Mesenchymal stem cell (in vitro differentiated cells and primary cell): ENCODE data around the gene NPAS3.

Experiments used
- DNase-seq: peaks from one replicate; pipeline ENCODE4 v3.0.0-alpha.2; 2013
- H2AFZ ChIP-seq: one replicate; pipeline ENCODE4 v1.6.1; 2013; ENCODE audit warnings: low read depth, mild to moderate bottlenecking, control low read depth, inconsistent platforms, low read length, moderate library complexity
- H2AK5ac ChIP-seq: 2 replicates; pipeline ENCODE4 v1.6.1; 2013; ENCODE audit warnings: low read length, moderate library complexity, mild to moderate bottlenecking, inconsistent platforms; ENCODE audit not compliant: severe bottlenecking
- H2BK120ac ChIP-seq: one replicate; pipeline ENCODE4 v1.6.1; 2013; ENCODE audit warnings: low read depth, mild to moderate bottlenecking, inconsistent platforms, low read length, moderate library complexity
- H2BK12ac ChIP-seq, 2 experiments: one replicate each; pipeline ENCODE4 v1.6.1; 2013; ENCODE audit warnings: inconsistent platforms in 2 of 2, low read length in 2 of 2, mild to moderate bottlenecking in 2 of 2, moderate library complexity in 2 of 2, control low read depth in 1 of 2
- H2BK15ac ChIP-seq: one replicate; pipeline ENCODE4 v1.6.1; 2013; ENCODE audit warnings: mild to moderate bottlenecking, low read depth, inconsistent platforms; ENCODE audit not compliant: poor library complexity, severe bottlenecking
- H2BK5ac ChIP-seq: 2 replicates; pipeline ENCODE4 v1.6.1; 2013; ENCODE audit warnings: low read depth, mild to moderate bottlenecking, low read length, control low read depth, inconsistent platforms; ENCODE audit not compliant: poor library complexity, severe bottlenecking
- H3K14ac ChIP-seq, 2 experiments: one replicate each; pipeline ENCODE4 v1.6.1; 2013; ENCODE audit warnings: inconsistent platforms in 2 of 2, low read length in 2 of 2, control low read depth in 1 of 2, mild to moderate bottlenecking in 1 of 2, moderate library complexity in 1 of 2
- H3K18ac ChIP-seq, 2 experiments: one replicate each; pipeline ENCODE4 v1.6.1; 2013; ENCODE audit warnings: inconsistent platforms in 2 of 2, low read length in 2 of 2, control low read depth in 1 of 2, low read depth in 1 of 2, mild to moderate bottlenecking in 1 of 2
- H3K23ac ChIP-seq, 2 experiments: one replicate each; pipeline ENCODE4 v1.6.1; 2013; ENCODE audit warnings: inconsistent platforms in 2 of 2, low read length in 2 of 2, mild to moderate bottlenecking in 2 of 2, moderate library complexity in 2 of 2, control low read depth in 1 of 2
- H3K27ac ChIP-seq: 2 replicates; pipeline ENCODE4 v1.5.1; 2013; ENCODE audit warnings: mild to moderate bottlenecking, moderate library complexity, low read length, control low read depth, inconsistent platforms; ENCODE audit not compliant: poor library complexity, severe bottlenecking
- H3K27me3 ChIP-seq, 2 experiments: 2 replicates each; pipeline versions ENCODE4 v1.6.1 to v1.7.0; 2013; ENCODE audit warnings: low read length in 2 of 2, mild to moderate bottlenecking in 2 of 2, moderate library complexity in 2 of 2, control low read depth in 1 of 2, inconsistent platforms in 1 of 2; ENCODE audit not compliant: control insufficient read depth in 1 of 2, insufficient read depth in 1 of 2
- H3K36me3 ChIP-seq, 2 experiments: 2 replicates each; pipeline versions ENCODE4 v1.6.1 to v1.7.0; 2013; ENCODE audit warnings: low read length in 2 of 2, control low read depth in 1 of 2, inconsistent platforms in 1 of 2, low read depth in 1 of 2, mild to moderate bottlenecking in 1 of 2; ENCODE audit not compliant: insufficient read depth in 2 of 2, control insufficient read depth in 1 of 2
- H3K4ac ChIP-seq, 2 experiments: one replicate each; pipeline ENCODE4 v1.6.1; 2013; ENCODE audit warnings: inconsistent platforms in 2 of 2, low read length in 2 of 2, mild to moderate bottlenecking in 2 of 2, moderate library complexity in 2 of 2, control low read depth in 1 of 2, low read depth in 1 of 2
- H3K4me1 ChIP-seq: 2 replicates; pipeline ENCODE4 v1.6.1; 2013; ENCODE audit warnings: low read depth, low read length, control low read depth; ENCODE audit not compliant: control insufficient read depth, insufficient read depth
- H3K4me2 ChIP-seq: 2 replicates; pipeline ENCODE4 v1.6.1; 2013; ENCODE audit warnings: low read length, mild to moderate bottlenecking, inconsistent platforms; ENCODE audit not compliant: poor library complexity, severe bottlenecking
- H3K4me3 ChIP-seq, 2 experiments: 2 replicates each; pipeline versions ENCODE4 v1.5.1 to v1.7.0; 2013; ENCODE audit warnings: low read length in 2 of 2, mild to moderate bottlenecking in 2 of 2, control low read depth in 1 of 2, low read depth in 1 of 2; ENCODE audit not compliant: insufficient read depth in 1 of 2
- H3K79me1 ChIP-seq: replicated peaks from 2 replicates; pipeline ENCODE4 v1.6.1; 2013; ENCODE audit warnings: mild to moderate bottlenecking, control low read depth, low read length, inconsistent platforms; ENCODE audit not compliant: poor library complexity, severe bottlenecking
- H3K9ac ChIP-seq: 2 replicates; pipeline ENCODE4 v1.7.0; 2013; ENCODE audit warnings: mild to moderate bottlenecking, low read length, moderate library complexity
- H3K9me3 ChIP-seq: 2 replicates; pipeline ENCODE4 v1.7.0; 2013; ENCODE audit warnings: mild to moderate bottlenecking, low read length; ENCODE audit not compliant: control insufficient read depth
- H4K8ac ChIP-seq: one replicate; pipeline ENCODE4 v1.6.1; 2013; ENCODE audit warnings: inconsistent platforms, mild to moderate bottlenecking, low read length, moderate library complexity
- H4K91ac ChIP-seq: one replicate; pipeline ENCODE4 v1.6.1; 2013; ENCODE audit warnings: mild to moderate bottlenecking, low read length, inconsistent platforms
- WGBS: methylation state at CpG from one replicate; pipeline ENCODE4 v1.1.7; 2013; ENCODE audit warnings: mixed read lengths; 5-methylcytosine and 5-hydroxymethylcytosine counted together

Gene NPAS3

GRCh38 chr14:33483541-33483940, 544.9 kb downstream of the NPAS3 start:
- no peaks in the 10 kb centered on the region for H3K27me3 ChIP-seq
- H3K9me3 ChIP-seq, result no peaks in the 10 kb centered on the region
- no peak overlapping the region for H3K14ac ChIP-seq
- no peak overlapping the region for H3K18ac ChIP-seq
- no peaks in the 10 kb centered on the region for H3K4me1 ChIP-seq
- H2AFZ ChIP-seq, result no peak overlapping the region
- no peak overlapping the region for H3K27ac ChIP-seq
- H3K79me1 ChIP-seq, result no peaks in the 10 kb centered on the region
- H3K36me3 ChIP-seq, result no peaks in the 10 kb centered on the region
- no peak overlapping the region for H3K23ac ChIP-seq
- no peak overlapping the region for H4K8ac ChIP-seq
- H3K9ac ChIP-seq, result no peak overlapping the region
- H3K4ac ChIP-seq, result no peak overlapping the region
- no peak overlapping the region for H4K91ac ChIP-seq
- no peak for DNase-seq
- 81% methylated on average over 4 of the region's 4 CpGs for WGBS
- H2AK5ac ChIP-seq, result no peak overlapping the region
- H2BK120ac ChIP-seq, result no peak overlapping the region
- no peak overlapping the region for H2BK5ac ChIP-seq
- H2BK12ac ChIP-seq, result no peak overlapping the region
- H3K4me2 ChIP-seq, result no peak overlapping the region
- H3K4me3 ChIP-seq, result no peak overlapping the region
- H2BK15ac ChIP-seq, result no peak overlapping the region

GRCh38 chr14:33484264-33484663, 545.6 kb downstream of the NPAS3 start:
- WGBS, result 21% methylated on average over 3 of the region's 5 CpGs
- Histone ChIP-seq H3K14ac (no peak overlapping the region), H3K9ac (no peak overlapping the region), H3K9me3 (no peaks in the 10 kb centered on the region), H3K27me3 (no peaks in the 10 kb centered on the region), H2BK12ac (no peak overlapping the region), H2AK5ac (no peak overlapping the region), H4K8ac (no peak overlapping the region), H2BK120ac (no peak overlapping the region), H3K36me3 (no peaks in the 10 kb centered on the region), H2BK15ac (no peak overlapping the region), H2BK5ac (no peak overlapping the region), H3K4ac (no peak overlapping the region), H4K91ac (no peak overlapping the region), H3K4me2 (no peak overlapping the region), H3K27ac (no peak overlapping the region), H3K4me3 (no peak overlapping the region), H2AFZ (no peak overlapping the region), H3K79me1 (no peaks in the 10 kb centered on the region), H3K4me1 (no peaks in the 10 kb centered on the region), H3K23ac (no peak overlapping the region), H3K18ac (no peak overlapping the region)
- DNase-seq, result peak; percentile 37

GRCh38 chr14:33486332-33486890, 547.7 kb downstream of the NPAS3 start:
- H3K79me1 ChIP-seq, result no peaks in the 10 kb centered on the region
- H2BK15ac ChIP-seq, result no peak overlapping the region
- H3K23ac ChIP-seq, result no peak overlapping the region
- H2BK5ac ChIP-seq, result no peak overlapping the region
- H3K18ac ChIP-seq, result peak overlapping the region in 1 of 2 experiments; percentile 75
- H3K4ac ChIP-seq, result no peak overlapping the region
- no peak overlapping the region for H4K91ac ChIP-seq
- H3K9ac ChIP-seq, result no peak overlapping the region
- peak; percentile 16 for DNase-seq
- no peak overlapping the region for H3K4me2 ChIP-seq
- no peak overlapping the region for H2BK120ac ChIP-seq
- H3K27ac ChIP-seq, result no peak overlapping the region
- no peaks in the 10 kb centered on the region for H3K4me1 ChIP-seq
- no peaks in the 10 kb centered on the region for H3K9me3 ChIP-seq
- H4K8ac ChIP-seq, result no peak overlapping the region
- H2AK5ac ChIP-seq, result no peak overlapping the region
- H2AFZ ChIP-seq, result no peak overlapping the region
- no peak overlapping the region for H3K14ac ChIP-seq
- 41% methylated on average over 2 of the region's 2 CpGs for WGBS
- H2BK12ac ChIP-seq, result no peak overlapping the region
- H3K36me3 ChIP-seq, result no peaks in the 10 kb centered on the region
- H3K27me3 ChIP-seq, result no peaks in the 10 kb centered on the region
- no peak overlapping the region for H3K4me3 ChIP-seq

GRCh38 chr14:33488582-33488981, 549.9 kb downstream of the NPAS3 start:
- no peak overlapping the region for H3K4me2 ChIP-seq
- no peak overlapping the region for H3K23ac ChIP-seq
- peaks cover 0 to 2% of the 10 kb centered on the region in 2 experiments for H3K27me3 ChIP-seq
- H3K36me3 ChIP-seq, result no peaks in the 10 kb centered on the region
- H3K18ac ChIP-seq, result no peak overlapping the region
- no peak for DNase-seq
- H3K9ac ChIP-seq, result no peak overlapping the region
- no peak overlapping the region for H3K4ac ChIP-seq
- H3K79me1 ChIP-seq, result no peaks in the 10 kb centered on the region
- no peak overlapping the region for H3K14ac ChIP-seq
- 97% methylated on average over 4 of the region's 5 CpGs for WGBS
- no peak overlapping the region for H2BK5ac ChIP-seq
- no peaks in the 10 kb centered on the region for H3K9me3 ChIP-seq
- peak overlapping the region in 1 of 2 experiments; percentile 50 for H2BK12ac ChIP-seq
- H3K4me3 ChIP-seq, result no peak overlapping the region
- H3K27ac ChIP-seq, result no peak overlapping the region
- H4K8ac ChIP-seq, result no peak overlapping the region
- H4K91ac ChIP-seq, result no peak overlapping the region
- H2BK120ac ChIP-seq, result no peak overlapping the region
- no peak overlapping the region for H2BK15ac ChIP-seq
- no peak overlapping the region for H2AK5ac ChIP-seq
- H2AFZ ChIP-seq, result no peak overlapping the region
- H3K4me1 ChIP-seq, result no peaks in the 10 kb centered on the region
